HEK293 (cell line): ENCODE results near the gene BMP4.

Experiments used
- CTCF ChIA-PET: fragments of 350-600 bp; formaldehyde crosslinking; extraction: SDS; loops from one replicate; lab custom pipeline; 2021; ENCODE audit warnings: antibody characterized with exemption; lab: Yijun Ruan, JAX
- POLR2A ChIA-PET: fragments of 300-600 bp; formaldehyde crosslinking; extraction: SDS; loops from one replicate; lab custom pipeline; 2020; ENCODE audit warnings: antibody characterized with exemption, inconsistent platforms; lab: Yijun Ruan, JAX
- H3K27ac ChIP-seq: fragments of 200-500 bp; sonication (Bioruptor generic); 2 replicates; pipeline ENCODE4 v1.5.1; 2014; ENCODE audit warnings: low read depth, low read length, control low read depth, inconsistent platforms; ENCODE audit errors: extremely low read depth
- H3K36me3 ChIP-seq, 2 experiments: fragments of 200-500 bp in 1 of 2; sonication (Bioruptor generic) in 1 of 2; 1 replicate in 1 of 2; 2 replicates in 1 of 2; pipeline ENCODE4 v1.5.1; 2014 to 2017; ENCODE audit warnings: inconsistent platforms in 2 of 2, low read length in 2 of 2; ENCODE audit not compliant: control insufficient read depth in 2 of 2, insufficient read depth in 1 of 2
- H3K4me1 ChIP-seq: fragments of 200-500 bp; sonication (Bioruptor generic); 2 replicates; pipeline ENCODE4 v1.5.1; 2014; ENCODE audit warnings: mild to moderate bottlenecking, low read length, inconsistent platforms; ENCODE audit not compliant: control insufficient read depth, insufficient read depth
- H3K4me3 ChIP-seq: 2 replicates; pipeline ENCODE4 v1.5.1; 2011; ENCODE audit warnings: low read depth, mild to moderate bottlenecking, control low read depth, low read length, moderate library complexity
- H3K9me3 ChIP-seq: fragments of 200-500 bp; sonication (Bioruptor generic); 2 replicates; pipeline ENCODE4 v1.5.1; 2014; ENCODE audit warnings: low read depth, low read length, inconsistent platforms; ENCODE audit not compliant: control insufficient read depth, insufficient read depth
- GLIS2 ChIP-seq: fragments of 450-650 bp; formaldehyde crosslinking; IDR thresholded peaks from 2 replicates; pipeline ENCODE4 v1.5.1; 2016; ENCODE audit warnings: missing biosample characterization, missing genetic modification characterization
- HOXA7 ChIP-seq: sonication (generic); formaldehyde crosslinking; IDR thresholded peaks from 2 replicates; pipeline ENCODE4 v1.8.1; 2022; ENCODE audit warnings: missing genetic modification reagents, borderline replicate concordance
- HOXC10 ChIP-seq: sonication (generic); formaldehyde crosslinking; IDR thresholded peaks from 2 replicates; pipeline ENCODE4 v1.8.1; 2023; ENCODE audit warnings: mild to moderate bottlenecking, missing genetic modification reagents
- HOXD13 ChIP-seq: sonication (generic); formaldehyde crosslinking; IDR thresholded peaks from 2 replicates; pipeline ENCODE4 v1.8.0; 2022; ENCODE audit warnings: missing genetic modification reagents, borderline replicate concordance
- KLF9 ChIP-seq: fragments of 450-650 bp; formaldehyde crosslinking; IDR thresholded peaks from 2 replicates; pipeline ENCODE4 v1.5.1; 2016; ENCODE audit warnings: missing biosample characterization, missing genetic modification characterization, low read depth
- MEIS1 ChIP-seq: sonication (generic); formaldehyde crosslinking; IDR thresholded peaks from 2 replicates; pipeline ENCODE4 v1.8.1; 2022; ENCODE audit warnings: missing genetic modification reagents, mild to moderate bottlenecking, borderline replicate concordance
- WT1 ChIP-seq: fragments of 450-650 bp; formaldehyde crosslinking; IDR thresholded peaks from 2 replicates; pipeline ENCODE4 v1.5.1; 2016; ENCODE audit warnings: missing biosample characterization, missing genetic modification characterization
- ZBTB17 ChIP-seq: fragments of 450-650 bp; formaldehyde crosslinking; IDR thresholded peaks from 2 replicates; pipeline ENCODE4 v1.5.1; 2016; ENCODE audit warnings: missing biosample characterization, missing genetic modification characterization
- ZFP41 ChIP-seq: fragments of 450-650 bp; formaldehyde crosslinking; IDR thresholded peaks from 2 replicates; pipeline ENCODE4 v1.5.1; 2016; ENCODE audit warnings: missing biosample characterization, missing genetic modification characterization, borderline replicate concordance
- ZNF10 ChIP-seq: fragments of 450-650 bp; formaldehyde crosslinking; IDR thresholded peaks from 2 replicates; pipeline ENCODE4 v1.5.1; 2017; ENCODE audit warnings: missing biosample characterization, missing genetic modification characterization
- ZNF112 ChIP-seq: fragments of 450-650 bp; formaldehyde crosslinking; IDR thresholded peaks from 2 replicates; pipeline ENCODE4 v1.5.0; 2017; ENCODE audit warnings: missing biosample characterization, missing genetic modification characterization
- ZNF274 ChIP-seq, 2 experiments: fragments of 200-500 bp in 1 of 2; fragments of 450-650 bp in 1 of 2; sonication (Bioruptor generic) in 1 of 2; formaldehyde crosslinking in 1 of 2; IDR thresholded peaks; 2 replicates each; pipeline versions ENCODE4 v1.5.1 to v1.6.1; 2014 to 2016; ENCODE audit warnings: borderline replicate concordance in 1 of 2, inconsistent platforms in 1 of 2, low read length in 1 of 2, missing biosample characterization in 1 of 2, missing genetic modification characterization in 1 of 2
- ZNF292 ChIP-seq: fragments of 450-650 bp; formaldehyde crosslinking; IDR thresholded peaks from 2 replicates; pipeline ENCODE4 v1.5.1; 2016; ENCODE audit warnings: low read depth, missing biosample characterization, missing genetic modification characterization, borderline replicate concordance
- ZNF341 ChIP-seq: fragments of 450-650 bp; formaldehyde crosslinking; IDR thresholded peaks from 2 replicates; pipeline ENCODE4; 2016; ENCODE audit warnings: low read depth, missing biosample characterization, missing genetic modification characterization
- ZNF394 ChIP-seq: fragments of 450-650 bp; formaldehyde crosslinking; IDR thresholded peaks from 2 replicates; pipeline ENCODE4 v1.5.1; 2016; ENCODE audit warnings: missing biosample characterization, missing genetic modification characterization, mild to moderate bottlenecking, moderate library complexity, borderline replicate concordance
- ZNF555 ChIP-seq: fragments of 450-650 bp; formaldehyde crosslinking; conservative IDR thresholded peaks from 2 replicates; pipeline ENCODE4 v1.5.1; 2017; ENCODE audit warnings: missing biosample characterization, mild to moderate bottlenecking, missing genetic modification characterization, inconsistent platforms
- ZNF558 ChIP-seq: fragments of 450-650 bp; formaldehyde crosslinking; IDR thresholded peaks from 2 replicates; pipeline ENCODE4 v1.5.1; 2016; ENCODE audit warnings: missing biosample characterization, missing genetic modification characterization
- ZNF585B ChIP-seq: fragments of 450-650 bp; formaldehyde crosslinking; IDR thresholded peaks from 2 replicates; pipeline ENCODE4 v1.5.1; 2016; ENCODE audit warnings: missing biosample characterization, missing genetic modification characterization
- ZNF596 ChIP-seq: fragments of 450-650 bp; IDR thresholded peaks from 2 replicates; pipeline ENCODE4 v1.5.0; 2018; ENCODE audit warnings: missing biosample characterization, mild to moderate bottlenecking, missing genetic modification characterization, moderate library complexity
- ZNF658 ChIP-seq: fragments of 450-650 bp; formaldehyde crosslinking; IDR thresholded peaks from 2 replicates; pipeline ENCODE4; 2016; ENCODE audit warnings: missing biosample characterization, missing genetic modification characterization
- ZNF664 ChIP-seq: fragments of 450-650 bp; formaldehyde crosslinking; IDR thresholded peaks from 2 replicates; pipeline ENCODE4 v1.5.1; 2016; ENCODE audit warnings: missing biosample characterization, missing genetic modification characterization
- ZNF768 ChIP-seq: fragments of 450-650 bp; formaldehyde crosslinking; IDR thresholded peaks from 2 replicates; pipeline ENCODE4 v1.5.1; 2018; ENCODE audit warnings: missing biosample characterization, mild to moderate bottlenecking, missing genetic modification characterization
- ZNF792 ChIP-seq: fragments of 450-650 bp; formaldehyde crosslinking; IDR thresholded peaks from 2 replicates; pipeline ENCODE4 v1.5.1; 2016; ENCODE audit warnings: missing biosample characterization, missing genetic modification characterization
- TF ChIP-seq, protein P1 (sequence below): fragments of 450-650 bp; formaldehyde crosslinking; IDR thresholded peaks from 2 replicates; pipeline ENCODE4 v1.5.1; 2016; ENCODE audit warnings: missing biosample characterization, missing genetic modification characterization
- TF ChIP-seq, protein P2 (sequence below): fragments of 450-650 bp; formaldehyde crosslinking; IDR thresholded peaks from 2 replicates; pipeline ENCODE4 v1.5.1; 2017; ENCODE audit warnings: missing biosample characterization, mild to moderate bottlenecking, missing genetic modification characterization, moderate library complexity
- TF ChIP-seq, protein P3 (sequence below): fragments of 450-650 bp; IDR thresholded peaks from 2 replicates; pipeline ENCODE4 v1.5.1; 2018; ENCODE audit warnings: missing biosample characterization, missing genetic modification characterization
- TF ChIP-seq, protein P4 (sequence below): fragments of 450-650 bp; formaldehyde crosslinking; conservative IDR thresholded peaks from 2 replicates; pipeline ENCODE4 v1.5.1; 2016; ENCODE audit warnings: low read depth, missing biosample characterization, missing genetic modification characterization

Gene BMP4

DNA sequence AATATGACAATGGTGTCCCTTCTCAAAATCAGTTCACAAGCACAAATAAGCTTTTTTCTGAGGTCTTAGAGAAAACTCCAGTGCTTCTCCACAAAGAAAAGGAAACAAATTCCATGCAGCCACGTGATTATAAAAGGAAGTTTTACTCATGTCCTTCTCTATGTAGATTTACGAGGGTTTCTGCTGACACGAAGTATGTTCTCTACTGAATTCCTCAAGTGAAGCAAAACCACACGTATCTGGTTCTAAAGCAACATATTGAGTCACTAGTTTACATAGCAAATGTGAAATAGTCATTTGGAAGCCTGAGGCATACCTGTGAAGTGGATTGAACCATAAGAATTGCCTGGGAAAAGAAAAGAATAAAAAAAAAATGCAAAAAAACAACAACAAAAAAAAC lies 31.9 kb downstream of the BMP4 start (continued):
- TF ChIP-seq ZNF394 (tag by site-specific recombination) (no peak), ZBTB17 (tag by site-specific recombination) (no peak), KLF9 (tag by site-specific recombination) (no peak)
- TF ChIP-seq, protein P1, sequence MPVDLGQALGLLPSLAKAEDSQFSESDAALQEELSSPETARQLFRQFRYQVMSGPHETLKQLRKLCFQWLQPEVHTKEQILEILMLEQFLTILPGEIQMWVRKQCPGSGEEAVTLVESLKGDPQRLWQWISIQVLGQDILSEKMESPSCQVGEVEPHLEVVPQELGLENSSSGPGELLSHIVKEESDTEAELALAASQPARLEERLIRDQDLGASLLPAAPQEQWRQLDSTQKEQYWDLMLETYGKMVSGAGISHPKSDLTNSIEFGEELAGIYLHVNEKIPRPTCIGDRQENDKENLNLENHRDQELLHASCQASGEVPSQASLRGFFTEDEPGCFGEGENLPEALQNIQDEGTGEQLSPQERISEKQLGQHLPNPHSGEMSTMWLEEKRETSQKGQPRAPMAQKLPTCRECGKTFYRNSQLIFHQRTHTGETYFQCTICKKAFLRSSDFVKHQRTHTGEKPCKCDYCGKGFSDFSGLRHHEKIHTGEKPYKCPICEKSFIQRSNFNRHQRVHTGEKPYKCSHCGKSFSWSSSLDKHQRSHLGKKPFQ (tag by site-specific recombination) = no peak
- TF ChIP-seq, protein P2, sequence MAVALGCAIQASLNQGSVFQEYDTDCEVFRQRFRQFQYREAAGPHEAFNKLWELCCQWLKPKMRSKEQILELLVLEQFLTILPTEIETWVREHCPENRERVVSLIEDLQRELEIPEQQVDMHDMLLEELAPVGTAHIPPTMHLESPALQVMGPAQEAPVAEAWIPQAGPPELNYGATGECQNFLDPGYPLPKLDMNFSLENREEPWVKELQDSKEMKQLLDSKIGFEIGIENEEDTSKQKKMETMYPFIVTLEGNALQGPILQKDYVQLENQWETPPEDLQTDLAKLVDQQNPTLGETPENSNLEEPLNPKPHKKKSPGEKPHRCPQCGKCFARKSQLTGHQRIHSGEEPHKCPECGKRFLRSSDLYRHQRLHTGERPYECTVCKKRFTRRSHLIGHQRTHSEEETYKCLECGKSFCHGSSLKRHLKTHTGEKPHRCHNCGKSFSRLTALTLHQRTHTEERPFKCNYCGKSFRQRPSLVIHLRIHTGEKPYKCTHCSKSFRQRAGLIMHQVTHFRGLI (tag by site-specific recombination) = no peak

DNA sequence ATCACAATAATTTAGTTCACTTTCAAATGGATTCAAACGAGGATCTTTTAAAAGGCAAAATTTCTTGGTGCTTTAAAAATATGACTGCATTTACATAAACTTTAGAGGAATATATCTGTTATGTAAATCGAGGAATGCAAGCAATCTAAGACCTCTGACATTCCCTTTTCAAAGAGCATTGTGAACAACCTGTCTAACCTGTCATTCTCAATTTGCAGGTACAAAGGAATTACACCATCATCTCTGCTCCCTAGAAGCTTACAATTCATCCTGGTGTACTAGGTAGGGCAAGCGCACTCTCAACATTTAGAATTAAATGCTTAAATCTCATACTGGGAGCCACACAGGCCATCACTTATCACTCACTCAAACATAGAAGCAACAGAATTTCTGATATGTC lies 35.6 kb downstream of the BMP4 start:
- no peak overlapping the region for H3K4me3 ChIP-seq
- no peak overlapping the region for H3K27ac ChIP-seq
- H3K9me3 ChIP-seq = no peaks in the 10 kb centered on the region
- H3K36me3 ChIP-seq = no peaks in the 10 kb centered on the region
- TF ChIP-seq ZNF596 (tag by site-specific recombination) = no peak
- TF ChIP-seq GLIS2 (tag by site-specific recombination) = no peak
- TF ChIP-seq ZNF292 (tag by site-specific recombination) = no peak
- TF ChIP-seq ZNF555 = no peak
- TF ChIP-seq ZNF558 (tag by site-specific recombination) = no peak
- TF ChIP-seq ZNF658 (tag by site-specific recombination) = no peak
- TF ChIP-seq MEIS1 (CRISPR knock-in tag) = no peak
- TF ChIP-seq WT1 (tag by site-specific recombination) = no peak
- TF ChIP-seq, protein P3, sequence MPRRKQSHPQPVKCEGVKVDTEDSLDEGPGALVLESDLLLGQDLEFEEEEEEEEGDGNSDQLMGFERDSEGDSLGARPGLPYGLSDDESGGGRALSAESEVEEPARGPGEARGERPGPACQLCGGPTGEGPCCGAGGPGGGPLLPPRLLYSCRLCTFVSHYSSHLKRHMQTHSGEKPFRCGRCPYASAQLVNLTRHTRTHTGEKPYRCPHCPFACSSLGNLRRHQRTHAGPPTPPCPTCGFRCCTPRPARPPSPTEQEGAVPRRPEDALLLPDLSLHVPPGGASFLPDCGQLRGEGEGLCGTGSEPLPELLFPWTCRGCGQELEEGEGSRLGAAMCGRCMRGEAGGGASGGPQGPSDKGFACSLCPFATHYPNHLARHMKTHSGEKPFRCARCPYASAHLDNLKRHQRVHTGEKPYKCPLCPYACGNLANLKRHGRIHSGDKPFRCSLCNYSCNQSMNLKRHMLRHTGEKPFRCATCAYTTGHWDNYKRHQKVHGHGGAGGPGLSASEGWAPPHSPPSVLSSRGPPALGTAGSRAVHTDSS = no peak
- no peak for TF ChIP-seq HOXC10 (CRISPR knock-in tag)
- TF ChIP-seq, protein P4, sequence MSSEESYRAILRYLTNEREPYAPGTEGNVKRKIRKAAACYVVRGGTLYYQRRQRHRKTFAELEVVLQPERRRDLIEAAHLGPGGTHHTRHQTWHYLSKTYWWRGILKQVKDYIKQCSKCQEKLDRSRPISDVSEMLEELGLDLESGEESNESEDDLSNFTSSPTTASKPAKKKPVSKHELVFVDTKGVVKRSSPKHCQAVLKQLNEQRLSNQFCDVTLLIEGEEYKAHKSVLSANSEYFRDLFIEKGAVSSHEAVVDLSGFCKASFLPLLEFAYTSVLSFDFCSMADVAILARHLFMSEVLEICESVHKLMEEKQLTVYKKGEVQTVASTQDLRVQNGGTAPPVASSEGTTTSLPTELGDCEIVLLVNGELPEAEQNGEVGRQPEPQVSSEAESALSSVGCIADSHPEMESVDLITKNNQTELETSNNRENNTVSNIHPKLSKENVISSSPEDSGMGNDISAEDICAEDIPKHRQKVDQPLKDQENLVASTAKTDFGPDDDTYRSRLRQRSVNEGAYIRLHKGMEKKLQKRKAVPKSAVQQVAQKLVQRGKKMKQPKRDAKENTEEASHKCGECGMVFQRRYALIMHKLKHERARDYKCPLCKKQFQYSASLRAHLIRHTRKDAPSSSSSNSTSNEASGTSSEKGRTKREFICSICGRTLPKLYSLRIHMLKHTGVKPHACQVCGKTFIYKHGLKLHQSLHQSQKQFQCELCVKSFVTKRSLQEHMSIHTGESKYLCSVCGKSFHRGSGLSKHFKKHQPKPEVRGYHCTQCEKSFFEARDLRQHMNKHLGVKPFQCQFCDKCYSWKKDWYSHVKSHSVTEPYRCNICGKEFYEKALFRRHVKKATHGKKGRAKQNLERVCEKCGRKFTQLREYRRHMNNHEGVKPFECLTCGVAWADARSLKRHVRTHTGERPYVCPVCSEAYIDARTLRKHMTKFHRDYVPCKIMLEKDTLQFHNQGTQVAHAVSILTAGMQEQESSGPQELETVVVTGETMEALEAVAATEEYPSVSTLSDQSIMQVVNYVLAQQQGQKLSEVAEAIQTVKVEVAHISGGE (tag by site-specific recombination) = no peak
- ChIA-PET POLR2A (no interaction called here), CTCF (interaction anchor here (0.6 to 3.6 kb wide), 5 partner anchors 9 to 483 kb away, joined by 3 to 14 read pairs (median 3); no protein-coding TSS in a partner anchor)
- no peaks in the 10 kb centered on the region for H3K4me1 ChIP-seq

DNA sequence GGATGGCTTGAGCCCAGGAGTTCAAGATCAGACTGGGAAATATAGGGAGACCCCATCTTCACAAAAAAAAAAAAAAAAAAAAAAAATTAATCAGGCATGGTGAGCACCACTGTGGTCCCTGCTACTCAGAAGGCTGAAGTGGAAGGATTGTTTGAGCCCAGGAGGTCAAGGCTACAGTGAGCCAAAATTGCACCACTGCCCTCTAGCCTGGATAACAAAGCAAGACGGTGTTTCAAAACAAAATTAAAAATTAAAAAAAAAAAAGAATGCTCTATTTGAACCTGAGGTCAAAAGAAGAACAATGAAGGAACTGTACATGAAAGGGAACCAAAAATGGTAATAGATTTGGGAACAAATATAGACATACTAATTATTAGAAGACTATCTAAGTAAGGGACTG lies 40.4 kb downstream of the BMP4 start:
- H3K9me3 ChIP-seq = no peaks in the 10 kb centered on the region
- ChIA-PET POLR2A (no interaction called here), CTCF (no interaction called here)
- no peak overlapping the region for H3K4me3 ChIP-seq
- H3K4me1 ChIP-seq = no peaks in the 10 kb centered on the region; the same call in 1 of the 2 replicates
- H3K36me3 ChIP-seq = no peaks in the 10 kb centered on the region
- H3K27ac ChIP-seq = no peak overlapping the region
- TF ChIP-seq ZNF10 (tag by site-specific recombination) (no peak), HOXA7 (CRISPR knock-in tag) (no peak), ZNF664 (no peak), ZNF112 (tag by site-specific recombination) (no peak), ZNF341 (tag by site-specific recombination) (no peak), HOXD13 (no peak), ZNF274 (IDR thresholded peaks at IDR 0.05; ENCODE audit: low read length) (no peak), ZNF274 (tag by site-specific recombination; IDR thresholded peaks at IDR 0.05; ENCODE audit: borderline replicate concordance) (no peak), ZNF792 (tag by site-specific recombination) (no peak), ZFP41 (tag by site-specific recombination) (no peak), ZNF768 (tag by site-specific recombination) (no peak), ZNF585B (tag by site-specific recombination) (no peak), ZNF596 (tag by site-specific recombination) (no peak)
